Osteoblast (primary cell): ENCODE data around the gene SEC14L1. TPM values are rescaled to one million over a fixed set of nuclear protein-coding genes. Genes with fewer than 3 reads are reported as not detected.

Source experiments
- DNase-seq: peaks from one replicate; pipeline ENCODE4 v3.0.0; 2011; ENCODE audit warnings: low spot score, mixed read lengths; ENCODE audit not compliant: insufficient read length; ENCODE audit errors: missing footprints
- H2AFZ ChIP-seq: 2 replicates; pipeline ENCODE4 v1.6.0; 2011; ENCODE audit warnings: mild to moderate bottlenecking, low read length
- H3K27ac ChIP-seq: 2 replicates; pipeline ENCODE4 v1.5.1; 2011; ENCODE audit warnings: mild to moderate bottlenecking, low read depth, low read length, moderate library complexity
- H3K27me3 ChIP-seq: 2 replicates; pipeline ENCODE4 v1.6.0; 2012; ENCODE audit warnings: mild to moderate bottlenecking, control low read depth, inconsistent platforms, low read length, moderate library complexity; ENCODE audit not compliant: insufficient read depth
- H3K36me3 ChIP-seq: 2 replicates; pipeline ENCODE4 v1.5.1; 2011; ENCODE audit warnings: mild to moderate bottlenecking, low read length, control low read depth, moderate library complexity; ENCODE audit not compliant: insufficient read depth
- H3K4me1 ChIP-seq: 2 replicates; pipeline ENCODE4 v1.5.1; 2011; ENCODE audit warnings: mild to moderate bottlenecking, low read length, control low read depth, moderate library complexity; ENCODE audit not compliant: insufficient read depth
- H3K4me2 ChIP-seq: 2 replicates; pipeline ENCODE4 v1.6.0; 2011; ENCODE audit warnings: mild to moderate bottlenecking, low read length; ENCODE audit not compliant: insufficient read depth
- H3K4me3 ChIP-seq: fragments of 200-600 bp; sonication (generic); 3 replicates; pipeline ENCODE4 v1.5.1; 2012; ENCODE audit warnings: mild to moderate bottlenecking, low read length, inconsistent platforms; ENCODE audit not compliant: insufficient read depth
- H3K79me2 ChIP-seq: 2 replicates; pipeline ENCODE4 v1.6.0; 2012; ENCODE audit warnings: mild to moderate bottlenecking, low read length, control low read depth, inconsistent platforms; ENCODE audit not compliant: insufficient read depth
- H3K9me3 ChIP-seq: 2 replicates; pipeline ENCODE4 v1.5.1; 2011; ENCODE audit warnings: low read depth, low read length, control low read depth
- H4K20me1 ChIP-seq: 2 replicates; pipeline ENCODE4 v1.6.0; 2012; ENCODE audit warnings: mild to moderate bottlenecking, low read length, control low read depth; ENCODE audit not compliant: insufficient read depth
- total RNA-seq: library from RNA; depleted of rRNA; stranded (reverse); fragments of >200 nt; gene quantifications from 2 replicates; pipeline ENCODE4 v1.2.3, GENCODE V29; 2012
- TF ChIP-seq, protein P1 (sequence below): IDR thresholded peaks from 2 replicates; pipeline ENCODE4 v1.5.1; 2011; ENCODE audit warnings: mild to moderate bottlenecking, low read depth, low read length, moderate library complexity; ENCODE audit errors: extremely low read depth

The SEC14L1 gene
- total RNA-seq, 1 donor: 53.6 TPM

DNA sequence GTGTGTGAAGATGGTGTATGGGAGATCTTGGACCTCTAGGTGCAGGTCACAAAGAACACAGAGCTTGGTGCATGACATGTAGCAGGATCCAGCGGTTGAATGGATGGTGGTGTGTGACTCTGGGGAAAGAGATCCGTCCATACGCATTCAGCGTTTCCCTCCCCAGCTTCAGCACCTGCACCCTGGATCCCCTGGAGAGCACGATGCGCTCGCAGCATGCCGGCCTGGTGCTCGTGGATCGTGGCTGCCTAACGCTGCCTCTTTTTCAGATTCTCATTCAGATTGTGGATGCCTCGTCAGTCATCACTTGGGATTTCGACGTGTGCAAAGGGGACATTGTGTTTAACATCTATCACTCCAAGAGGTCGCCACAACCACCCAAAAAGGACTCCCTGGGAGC lies 70.9 kb downstream of the SEC14L1 start:
- peaks cover 80% of the 10 kb centered on the region for H3K36me3 ChIP-seq

DNA sequence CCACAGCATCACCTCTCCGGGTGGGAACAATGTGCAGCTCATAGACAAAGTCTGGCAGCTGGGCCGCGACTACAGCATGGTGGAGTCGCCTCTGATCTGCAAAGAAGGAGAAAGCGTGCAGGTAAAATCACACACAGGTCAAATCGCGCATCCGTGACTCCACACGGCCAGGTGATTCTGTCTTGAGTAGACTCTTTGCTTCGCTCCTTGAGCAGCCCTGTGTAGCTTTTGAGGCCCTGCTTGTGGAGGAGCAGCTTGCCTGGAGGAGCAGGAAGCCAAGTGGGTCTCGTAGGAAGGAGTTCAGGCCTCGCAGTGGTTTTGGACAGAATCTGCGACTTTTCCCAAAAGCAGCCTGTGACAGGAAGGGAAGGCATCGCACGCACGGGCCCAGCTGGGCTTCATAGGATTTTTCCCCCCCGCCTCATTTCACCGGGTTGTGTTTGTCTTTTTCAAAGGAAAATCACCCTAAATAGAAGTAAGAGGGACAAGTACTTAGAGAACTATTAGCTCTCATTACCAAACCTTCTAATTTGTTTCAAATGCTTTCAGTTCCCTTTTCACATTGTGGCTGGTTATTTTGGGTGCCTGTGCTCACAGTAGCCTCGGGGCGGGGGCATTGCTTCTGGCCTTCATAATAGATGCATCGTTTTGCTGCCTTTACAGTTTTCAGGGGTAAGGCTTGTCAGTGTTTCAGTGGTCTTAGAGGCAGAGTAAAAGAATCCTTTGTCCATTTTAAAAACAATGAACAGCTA lies 71.5 kb downstream of the SEC14L1 start:
- Histone ChIP-seq H3K27me3 (no peaks in the 10 kb centered on the region), H3K27ac (no peak overlapping the region), H3K4me1 (peaks cover 11% of the 10 kb centered on the region), H3K9me3 (no peaks in the 10 kb centered on the region), H3K79me2 (peaks cover 6% of the 10 kb centered on the region), H2AFZ (no peak overlapping the region), H3K4me3 (no peak overlapping the region), H4K20me1 (no peaks in the 10 kb centered on the region), H3K36me3 (peaks cover 81% of the 10 kb centered on the region), H3K4me2 (no peak overlapping the region)
- TF ChIP-seq, protein P1, sequence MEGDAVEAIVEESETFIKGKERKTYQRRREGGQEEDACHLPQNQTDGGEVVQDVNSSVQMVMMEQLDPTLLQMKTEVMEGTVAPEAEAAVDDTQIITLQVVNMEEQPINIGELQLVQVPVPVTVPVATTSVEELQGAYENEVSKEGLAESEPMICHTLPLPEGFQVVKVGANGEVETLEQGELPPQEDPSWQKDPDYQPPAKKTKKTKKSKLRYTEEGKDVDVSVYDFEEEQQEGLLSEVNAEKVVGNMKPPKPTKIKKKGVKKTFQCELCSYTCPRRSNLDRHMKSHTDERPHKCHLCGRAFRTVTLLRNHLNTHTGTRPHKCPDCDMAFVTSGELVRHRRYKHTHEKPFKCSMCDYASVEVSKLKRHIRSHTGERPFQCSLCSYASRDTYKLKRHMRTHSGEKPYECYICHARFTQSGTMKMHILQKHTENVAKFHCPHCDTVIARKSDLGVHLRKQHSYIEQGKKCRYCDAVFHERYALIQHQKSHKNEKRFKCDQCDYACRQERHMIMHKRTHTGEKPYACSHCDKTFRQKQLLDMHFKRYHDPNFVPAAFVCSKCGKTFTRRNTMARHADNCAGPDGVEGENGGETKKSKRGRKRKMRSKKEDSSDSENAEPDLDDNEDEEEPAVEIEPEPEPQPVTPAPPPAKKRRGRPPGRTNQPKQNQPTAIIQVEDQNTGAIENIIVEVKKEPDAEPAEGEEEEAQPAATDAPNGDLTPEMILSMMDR: no peak
- DNase-seq: peak; percentile 35

More for the DNA sequence above, 70.9 kb downstream of the SEC14L1 start:
- H4K20me1 ChIP-seq: no peaks in the 10 kb centered on the region
- H3K4me2 ChIP-seq: no peak overlapping the region
- no peak overlapping the region for H3K27ac ChIP-seq
- no peaks in the 10 kb centered on the region for H3K9me3 ChIP-seq
- no peaks in the 10 kb centered on the region for H3K27me3 ChIP-seq
- TF ChIP-seq, protein P1: no peak
- peaks cover 11% of the 10 kb centered on the region for H3K4me1 ChIP-seq
- H2AFZ ChIP-seq: no peak overlapping the region
- peak; percentile 79 for DNase-seq
- H3K4me3 ChIP-seq: no peak overlapping the region
- H3K79me2 ChIP-seq: peaks cover 6% of the 10 kb centered on the region

DNA sequence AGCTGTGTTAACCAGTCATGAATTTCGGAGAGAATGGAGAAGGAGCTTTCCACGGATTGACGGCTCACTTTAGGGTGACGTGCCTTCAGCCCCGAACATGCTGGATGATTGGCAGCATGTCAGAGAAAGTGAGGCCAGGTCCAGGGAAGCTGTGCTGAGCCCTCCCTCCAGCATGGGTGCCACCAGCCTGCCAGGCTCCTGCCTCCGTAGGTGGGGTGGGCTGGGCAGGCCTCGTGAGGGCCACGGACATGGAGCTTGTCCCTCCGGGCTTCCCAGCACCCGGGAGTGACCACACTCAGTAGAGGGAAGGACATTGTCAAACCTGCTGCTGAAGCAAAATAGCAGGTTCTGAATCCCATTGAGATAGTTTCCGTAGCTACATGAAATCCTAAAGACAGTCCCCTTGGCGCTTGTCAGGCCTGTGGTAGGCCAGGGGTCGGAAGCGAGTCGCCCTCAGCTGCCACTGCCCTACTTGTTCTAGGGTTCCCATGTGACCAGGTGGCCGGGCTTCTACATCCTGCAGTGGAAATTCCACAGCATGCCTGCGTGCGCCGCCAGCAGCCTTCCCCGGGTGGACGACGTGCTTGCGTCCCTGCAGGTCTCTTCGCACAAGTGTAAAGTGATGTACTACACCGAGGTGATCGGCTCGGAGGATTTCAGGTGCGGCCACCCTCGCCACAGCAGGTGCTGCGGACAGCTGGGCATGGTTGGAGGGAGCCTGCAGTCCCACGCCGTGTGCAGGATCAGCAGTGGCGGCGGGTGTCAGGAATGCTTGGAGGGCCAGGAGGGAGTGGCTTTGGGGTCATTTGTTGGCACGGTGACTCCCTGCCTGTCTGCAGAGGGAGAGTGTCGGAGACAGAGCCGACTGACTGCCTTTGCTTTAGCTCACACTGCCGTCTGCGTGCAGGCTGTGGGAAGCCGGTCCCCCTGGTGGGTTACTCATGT lies 72.3 kb downstream of the SEC14L1 start:
- H3K79me2 ChIP-seq: peaks cover 6% of the 10 kb centered on the region
- H3K4me3 ChIP-seq: no peak overlapping the region
- H3K4me1 ChIP-seq: peaks cover 6% of the 10 kb centered on the region
- H3K27ac ChIP-seq: no peak overlapping the region
- no peaks in the 10 kb centered on the region for H3K27me3 ChIP-seq
- H3K36me3 ChIP-seq: peaks cover 83% of the 10 kb centered on the region
- TF ChIP-seq, protein P1: no peak
- no peak overlapping the region for H2AFZ ChIP-seq
- H3K4me2 ChIP-seq: no peak overlapping the region
- peak; percentile 49 for DNase-seq
- H3K9me3 ChIP-seq: no peaks in the 10 kb centered on the region
- H4K20me1 ChIP-seq: no peaks in the 10 kb centered on the region

DNA sequence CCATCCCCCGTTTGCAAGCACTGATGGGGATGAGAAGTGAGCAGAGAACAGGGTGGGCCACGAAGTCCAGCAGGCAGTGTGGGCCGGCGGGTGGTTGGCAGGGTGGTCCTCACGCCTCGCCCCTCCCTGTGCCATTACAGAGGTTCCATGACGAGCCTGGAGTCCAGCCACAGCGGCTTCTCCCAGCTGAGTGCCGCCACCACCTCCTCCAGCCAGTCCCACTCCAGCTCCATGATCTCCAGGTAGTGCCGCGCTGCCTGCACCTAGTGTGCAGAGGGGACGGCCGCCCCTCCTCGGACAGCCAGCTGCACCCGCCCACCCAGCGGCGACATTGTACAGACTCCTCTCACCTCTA lies 73.0 kb downstream of the SEC14L1 start:
- TF ChIP-seq, protein P1: no peak
- Histone ChIP-seq H3K4me3 (no peak overlapping the region), H4K20me1 (no peaks in the 10 kb centered on the region), H3K36me3 (peaks cover 88% of the 10 kb centered on the region), H3K27ac (no peak overlapping the region), H3K4me1 (no peaks in the 10 kb centered on the region), H3K9me3 (no peaks in the 10 kb centered on the region), H3K79me2 (peaks cover 6% of the 10 kb centered on the region), H2AFZ (no peak overlapping the region), H3K4me2 (no peak overlapping the region), H3K27me3 (no peaks in the 10 kb centered on the region)
- DNase-seq: peak; percentile 51
